Cardiac muscle cell (in vitro differentiated cells and primary cell): Measurements from ENCODE around the gene PRXL2A. TPM values are rescaled to one million over a fixed set of nuclear protein-coding genes. Genes with fewer than 3 reads are reported as not detected.
A peak's percentile ranks its signal among the peaks of the same experiment; 100 is the strongest.
"Not testable (repeated sequence)": the region's sequence is repeated elsewhere in the genome, so short reads cannot be mapped to it uniquely, and the experiment has no call there.

Experiments used
- DNase-seq, 2 donors: peaks; one replicate each; pipeline versions ENCODE4 v3.0.0 to v3.0.0-alpha.2; 2010 to 2017; ENCODE audit warnings: low read depth in 1 of 2, low spot score in 1 of 2
- H3K27ac ChIP-seq: fragments of 200-600 bp; sonication (generic); 2 replicates; pipeline ENCODE4 v1.5.1; 2016
- H3K27me3 ChIP-seq: fragments of 200-600 bp; sonication (generic); 2 replicates; pipeline ENCODE4 v1.6.0; 2016; ENCODE audit warnings: control low read depth
- H3K36me3 ChIP-seq: fragments of 200-600 bp; sonication (generic); 2 replicates; pipeline ENCODE4 v1.5.1; 2016; ENCODE audit warnings: control low read depth
- H3K4me1 ChIP-seq: fragments of 200-600 bp; sonication (generic); 2 replicates; pipeline ENCODE4 v1.8.1; 2017; ENCODE audit warnings: low read depth, mild to moderate bottlenecking, mixed run types
- H3K4me3 ChIP-seq: fragments of 200-600 bp; sonication (generic); 2 replicates; pipeline ENCODE4 v1.5.1; 2016; ENCODE audit warnings: mild to moderate bottlenecking
- H3K9me3 ChIP-seq: fragments of 200-600 bp; sonication (generic); 2 replicates; pipeline ENCODE4 v1.5.1; 2017; ENCODE audit warnings: low read depth, mild to moderate bottlenecking, control low read depth
- CTCF ChIP-seq: IDR thresholded peaks from 2 replicates; pipeline ENCODE4 v1.5.1; 2012; ENCODE audit warnings: low read depth, mild to moderate bottlenecking, low read length
- polyA plus RNA-seq: library from polyadenylated mRNA; unstranded; fragments of >200 nt; fragmentation: Nextera tagmentation; extraction: Ambion mirVana; gene quantifications from 2 replicates; pipeline ENCODE4 v1.2.1, GENCODE V29; 2016
- total RNA-seq: library from RNA; depleted of rRNA; stranded (reverse); fragments of >200 nt; gene quantifications from 2 replicates; pipeline ENCODE4 v1.2.3, GENCODE V29; 2016

PRXL2A gene
- total and polyA plus RNA-seq, 2 experiments from 2014 or later = 52.0 to 144 TPM

DNA sequence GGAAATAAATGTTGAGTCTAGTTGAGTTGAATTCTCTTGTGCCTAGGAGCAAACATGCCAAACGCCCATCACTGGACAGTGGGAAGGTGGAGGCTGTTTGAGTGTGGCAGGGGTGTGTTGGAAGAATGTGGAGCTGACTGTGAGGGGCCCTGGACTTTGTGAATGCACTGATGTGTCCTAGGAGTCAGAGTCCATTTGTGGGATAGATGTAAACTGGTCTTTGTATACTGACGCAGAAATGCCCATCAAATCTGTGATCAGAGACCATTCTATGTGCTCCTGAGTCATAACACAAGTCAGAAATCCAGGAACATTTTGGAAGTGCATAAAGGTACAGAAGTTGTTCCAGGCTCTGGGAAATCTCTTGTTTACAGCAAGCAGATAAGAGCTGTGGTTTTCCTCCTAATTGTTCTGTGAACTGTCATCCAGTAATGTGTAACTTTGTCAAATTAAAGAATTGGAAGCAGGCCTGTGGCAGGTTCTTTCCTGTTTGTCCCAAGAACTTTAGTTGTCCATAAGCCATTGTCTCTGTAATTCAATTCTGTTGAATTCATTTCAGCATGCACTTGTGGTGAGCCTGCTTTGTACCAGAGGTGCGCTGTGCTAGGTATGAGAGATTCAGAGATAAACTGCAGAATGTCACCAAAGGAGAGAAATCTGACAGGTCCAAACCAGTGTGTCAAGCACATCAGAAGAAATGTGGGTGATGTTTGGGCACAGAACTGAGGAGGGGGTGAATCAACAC, 7.6 kb downstream of the PRXL2A start:
- H3K4me1 ChIP-seq = peaks cover 52% of the 10 kb centered on the region
- H3K27me3 ChIP-seq = no peaks in the 10 kb centered on the region
- H3K27ac ChIP-seq = peak overlapping the region; percentile 62
- no peaks in the 10 kb centered on the region for H3K36me3 ChIP-seq
- DNase-seq = peak in 1 of 2 donors; percentile 46
- no peak for TF ChIP-seq CTCF
- H3K4me3 ChIP-seq = no peak overlapping the region
- H3K9me3 ChIP-seq = no peaks in the 10 kb centered on the region

DNA sequence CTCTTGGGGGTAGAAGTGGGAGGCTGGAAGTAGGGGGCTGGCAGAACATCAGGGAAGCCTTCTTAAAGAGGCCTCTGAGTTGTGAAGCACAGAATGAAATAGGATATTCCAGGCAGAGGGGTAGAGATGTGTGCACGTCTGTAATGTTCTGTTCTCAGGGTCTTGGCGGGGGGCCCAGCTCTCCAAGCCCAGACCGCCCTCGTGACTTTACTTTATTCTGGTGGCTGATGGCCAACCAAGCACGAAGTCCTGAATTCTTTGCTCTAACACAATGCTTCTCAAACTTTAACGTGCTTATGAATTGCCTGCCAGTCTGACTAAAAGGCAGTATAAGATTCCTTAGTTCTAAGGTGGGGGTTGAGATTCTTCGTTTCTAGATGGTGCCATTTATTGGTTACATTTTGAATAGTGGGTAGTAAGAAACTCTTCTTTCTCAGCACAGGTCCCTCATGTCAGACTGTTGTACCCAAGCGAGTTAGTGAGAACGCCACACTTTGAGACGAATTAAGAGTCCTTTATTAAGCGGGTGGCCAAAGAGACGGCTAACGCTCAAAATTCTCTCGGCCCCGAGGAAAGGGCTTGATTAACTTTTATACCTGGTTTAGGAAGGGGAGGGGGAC, 8.2 kb downstream of the PRXL2A start:
- TF ChIP-seq CTCF = no peak
- Histone ChIP-seq H3K27me3 (no peaks in the 10 kb centered on the region), H3K36me3 (no peaks in the 10 kb centered on the region), H3K9me3 (no peaks in the 10 kb centered on the region), H3K4me3 (no peak overlapping the region), H3K27ac (peak overlapping the region; percentile 62), H3K4me1 (peaks cover 46% of the 10 kb centered on the region)
- peak; percentile 46 to 93 for DNase-seq

DNA sequence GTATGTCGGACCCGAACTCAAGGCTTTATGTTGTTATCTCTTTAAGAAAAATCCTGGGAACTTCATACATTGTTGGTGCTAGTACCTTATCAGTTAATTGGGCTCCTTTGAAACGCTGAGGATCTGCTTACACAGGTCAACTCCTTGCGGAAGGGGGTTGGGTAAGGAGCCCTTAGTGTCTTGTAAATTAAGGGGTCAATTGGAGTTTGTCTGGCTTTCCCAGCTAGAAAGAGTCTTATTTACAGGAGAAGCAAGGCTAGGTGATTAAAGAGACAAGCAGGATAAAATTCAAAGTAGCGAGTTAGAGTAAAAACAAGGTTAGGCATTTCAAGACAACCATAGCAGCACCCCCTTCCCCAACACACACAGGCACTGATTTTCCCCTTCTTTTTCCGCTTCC, 8.9 kb downstream of the PRXL2A start:
- not testable (repeated sequence) for H3K27ac ChIP-seq, H3K4me3 ChIP-seq, DNase-seq, H3K9me3 ChIP-seq, H3K36me3 ChIP-seq, H3K27me3 ChIP-seq
- peaks cover 43% of the 10 kb centered on the region for H3K4me1 ChIP-seq

- H3K4me1 ChIP-seq = peaks cover 9% of the 10 kb centered on the region
- no peak overlapping the region for H3K27ac ChIP-seq
- no peaks in the 10 kb centered on the region for H3K9me3 ChIP-seq
- no peaks in the 10 kb centered on the region for H3K27me3 ChIP-seq
- TF ChIP-seq CTCF = no peak
- peaks cover 9% of the 10 kb centered on the region for H3K36me3 ChIP-seq
- DNase-seq = no peak
- no peak overlapping the region for H3K4me3 ChIP-seq
Observed at GRCh38 chr10:80421050-80421706, 12.8 kb downstream of the PRXL2A start.

DNA sequence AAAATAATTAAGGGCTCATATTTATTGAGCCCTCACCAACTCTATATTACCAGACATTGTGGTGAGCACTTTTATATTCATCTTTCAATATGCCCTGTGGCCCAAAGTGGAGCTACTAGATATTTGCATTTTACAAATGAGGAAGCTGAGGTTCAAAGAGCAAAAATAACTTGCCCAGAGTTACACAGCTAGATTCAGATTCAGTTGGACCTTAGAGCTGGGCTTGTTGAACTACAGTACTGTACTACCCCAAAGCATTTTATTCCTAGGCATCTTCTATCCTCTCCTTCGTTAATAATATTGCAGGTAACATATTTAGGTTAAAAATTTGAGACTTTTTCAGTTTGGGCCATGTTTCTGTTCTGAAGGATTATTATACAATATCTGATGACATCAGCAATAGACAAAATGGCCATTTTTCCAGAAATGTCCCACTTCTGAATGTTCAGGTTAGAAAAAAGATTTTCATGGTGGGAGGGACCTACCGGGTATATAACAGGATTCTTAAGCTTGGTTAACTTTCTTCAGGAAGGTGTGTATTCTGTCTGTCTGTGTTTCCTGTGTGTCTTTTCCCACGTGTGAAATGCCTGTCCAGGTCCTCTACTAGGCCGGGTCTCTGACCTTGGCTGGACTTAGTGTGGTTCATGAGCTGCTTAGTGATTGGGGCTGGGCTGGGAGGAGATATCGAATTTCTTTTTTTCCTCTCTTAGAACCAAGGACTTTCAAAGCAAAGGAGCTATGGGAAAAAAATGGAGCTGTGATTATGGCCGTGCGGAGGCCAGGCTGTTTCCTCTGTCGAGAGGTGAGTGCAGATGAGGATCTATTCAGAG, 13.6 kb downstream of the PRXL2A start:
- Histone ChIP-seq H3K27ac (no peak overlapping the region), H3K36me3 (peaks cover 14% of the 10 kb centered on the region), H3K9me3 (no peaks in the 10 kb centered on the region), H3K27me3 (no peaks in the 10 kb centered on the region), H3K4me3 (no peak overlapping the region), H3K4me1 (peaks cover 1% of the 10 kb centered on the region)
- TF ChIP-seq CTCF = no peak
- DNase-seq = no peak
